Sigmoid colon (tissue), 3 donors: Measurements from ENCODE around the gene HOXD12.

Experiments
- CTCF ChIP-seq, 4 experiments: fragments of 450-650 bp in 3 of 4; fragments of 200-600 bp in 1 of 4; IDR thresholded peaks; one replicate each; pipeline ENCODE4 v1.5.1; 2016 to 2019; ENCODE audit warnings: antibody characterized with exemption in 4 of 4, mild to moderate bottlenecking in 3 of 4, moderate library complexity in 2 of 4
- POLR2A ChIP-seq, 2 donors: fragments of 450-650 bp; IDR thresholded peaks; one replicate each; pipeline ENCODE4 v1.6.1; 2016; ENCODE audit warnings: antibody characterized with exemption in 2 of 2, mild to moderate bottlenecking in 2 of 2, moderate library complexity in 2 of 2

GRCh38 chr2:176088937-176089842, 10.4 kb upstream of the HOXD12 start:
- TF ChIP-seq CTCF (IDR thresholded peaks at IDR 0.05) = no peak
- no peak for TF ChIP-seq POLR2A (IDR thresholded peaks at IDR 0.05)
